Ishikawa (cell line): ENCODE data around the gene ADGRG1.

Experiments
- CEBPB ChIP-seq: IDR thresholded peaks from 2 replicates; pipeline ENCODE4 v1.6.1; 2012
- CREB1 ChIP-seq: IDR thresholded peaks from 2 replicates; pipeline ENCODE4 v1.6.1; 2012; ENCODE audit warnings: low read depth
- EGR1 ChIP-seq: IDR thresholded peaks from 2 replicates; pipeline ENCODE4 v1.6.1; 2012
- EP300 ChIP-seq: IDR thresholded peaks from 2 replicates; pipeline ENCODE4 v1.6.1; 2012; ENCODE audit warnings: borderline replicate concordance
- FOXM1 ChIP-seq: IDR thresholded peaks from 2 replicates; pipeline ENCODE4 v1.6.1; 2012; ENCODE audit warnings: low read depth, borderline replicate concordance
- MAX ChIP-seq: IDR thresholded peaks from 2 replicates; pipeline ENCODE4 v1.6.1; 2012
- NFIC ChIP-seq: IDR thresholded peaks from 2 replicates; pipeline ENCODE4 v1.6.1; 2012
- RAD21 ChIP-seq: IDR thresholded peaks from 2 replicates; pipeline ENCODE4 v1.6.1; 2012; ENCODE audit warnings: low read depth
- REST ChIP-seq: IDR thresholded peaks from 2 replicates; pipeline ENCODE4 v1.6.1; 2012; ENCODE audit warnings: low read depth, mild to moderate bottlenecking
- TAF1 ChIP-seq: IDR thresholded peaks from 2 replicates; pipeline ENCODE4 v1.6.1; 2012; ENCODE audit warnings: low read depth, mild to moderate bottlenecking
- TCF12 ChIP-seq: IDR thresholded peaks from 2 replicates; pipeline ENCODE4 v1.6.1; 2012; ENCODE audit warnings: low read depth
- TEAD4 ChIP-seq: IDR thresholded peaks from 2 replicates; pipeline ENCODE4 v1.6.1; 2012
- USF1 ChIP-seq: IDR thresholded peaks from 2 replicates; pipeline ENCODE4 v1.6.1; 2012
- YY1 ChIP-seq: IDR thresholded peaks from 2 replicates; pipeline ENCODE4 v1.6.1; 2012; ENCODE audit warnings: low read depth
- ZBTB7A ChIP-seq: IDR thresholded peaks from 2 replicates; pipeline ENCODE4 v1.6.1; 2012; ENCODE audit warnings: low read depth

Gene ADGRG1

GRCh38 chr16:57661510-57661909 lies 33.1 kb downstream of the ADGRG1 start:
- TF ChIP-seq FOXM1 (no peak), CEBPB (no peak), EGR1 (no peak)

- TF ChIP-seq CEBPB (no peak), FOXM1 (no peak), USF1 (no peak), ZBTB7A (no peak), TAF1 (no peak), REST (no peak), EP300 (no peak)
Observed at GRCh38 chr16:57661936-57662906, 33.8 kb downstream of the ADGRG1 start.

- TF ChIP-seq FOXM1 (no peak), EGR1 (no peak), NFIC (no peak), TCF12 (no peak), CREB1 (no peak), YY1 (no peak), EP300 (no peak), REST (no peak), CEBPB (no peak), ZBTB7A (no peak), USF1 (no peak), TEAD4 (no peak), RAD21 (no peak), MAX (no peak), TAF1 (no peak)
Observed at GRCh38 chr16:57663436-57663835, 35.0 kb downstream of the ADGRG1 start.

- no peak for TF ChIP-seq EGR1
- no peak for TF ChIP-seq USF1
- no peak for TF ChIP-seq MAX
- TF ChIP-seq REST: no peak
- TF ChIP-seq ZBTB7A: no peak
- TF ChIP-seq EP300: no peak
- no peak for TF ChIP-seq CEBPB
- no peak for TF ChIP-seq CREB1
- TF ChIP-seq NFIC: no peak
- no peak for TF ChIP-seq TCF12
- no peak for TF ChIP-seq FOXM1
- no peak for TF ChIP-seq TEAD4
- no peak for TF ChIP-seq TAF1
- TF ChIP-seq RAD21: no peak
- no peak for TF ChIP-seq YY1
Observed at GRCh38 chr16:57663917-57664661, 35.7 kb downstream of the ADGRG1 start.
